ENCODE measurements around the gene SIGLEC9. TPM values are rescaled to one million over a fixed set of nuclear protein-coding genes. Genes with fewer than 3 reads are reported as not detected.

SIGLEC9 gene
- total RNA-seq, 2 experiments from 2014 or later: 0.36 to 0.59 TPM

GRCh38 chr19:51147663-51148062 is 23.0 kb downstream of the SIGLEC9 start:
- ChIA-PET CTCF (no interaction called here), POLR2A (interaction anchor here (0.6 to 0.9 kb wide), 2 partner anchors 11 to 16 kb away, joined by 3 read pairs; no protein-coding TSS in a partner anchor)
- ATAC-seq (ENCODE audit: poor library complexity) (no peak), DNase-seq (no peak)
- no peak overlapping the region for H3K27ac ChIP-seq (ENCODE audit: low read depth in 1 of 2, low read length in 2 of 2)
- H3K4me1 Mint-ChIP-seq (ENCODE audit: low read depth): no peaks in the 10 kb centered on the region
- no peak overlapping the region for H3K4me3 Mint-ChIP-seq
- H3K27me3 ChIP-seq (ENCODE audit: control insufficient read depth in 1 of 2, insufficient read depth in 2 of 2, low read length in 2 of 2): no peaks in the 10 kb centered on the region
- H3K27ac Mint-ChIP-seq: no peak overlapping the region
- H3K4me3 ChIP-seq (ENCODE audit: low read length): no peak overlapping the region
- no peak for TF ChIP-seq CTCF (IDR thresholded peaks at IDR 0.05)
- peaks cover 0 to 4% of the 10 kb centered on the region in 2 experiments for H3K9me3 ChIP-seq (ENCODE audit: control insufficient read depth in 1 of 2, insufficient read depth in 1 of 2, low read length in 2 of 2)
- H3K27me3 Mint-ChIP-seq: peaks cover 4% of the 10 kb centered on the region
- intact Hi-C loops (cut with DNase I, micrococcal nuclease): no loop called here
- H3K9me3 Mint-ChIP-seq: no peaks in the 10 kb centered on the region
- H3K36me3 Mint-ChIP-seq (ENCODE audit: low read depth): no peaks in the 10 kb centered on the region
- peaks cover 4% of the 10 kb centered on the region for H3K4me1 ChIP-seq (ENCODE audit: insufficient read depth, low read length)
- no peaks in the 10 kb centered on the region for H3K36me3 ChIP-seq (ENCODE audit: insufficient read depth, low read length)

- peaks cover 0 to 4% of the 10 kb centered on the region in 2 experiments for H3K9me3 ChIP-seq (ENCODE audit: control insufficient read depth in 1 of 2, insufficient read depth in 1 of 2, low read length in 2 of 2)
- Mint-ChIP-seq H3K4me1 (ENCODE audit: low read depth) (no peaks in the 10 kb centered on the region), H3K9me3 (no peaks in the 10 kb centered on the region), H3K36me3 (ENCODE audit: low read depth) (no peaks in the 10 kb centered on the region), H3K27ac (no peak overlapping the region), H3K27me3 (peaks cover 4% of the 10 kb centered on the region), H3K4me3 (no peak overlapping the region)
- H3K36me3 ChIP-seq (ENCODE audit: insufficient read depth, low read length): no peaks in the 10 kb centered on the region
- POLR2A ChIA-PET: interaction anchor here (0.9 kb wide), 1 partner anchor 10 kb away, joined by 3 read pairs; no protein-coding TSS in a partner anchor
- ATAC-seq (ENCODE audit: poor library complexity) (no peak), DNase-seq (no peak)
- H3K27ac ChIP-seq (ENCODE audit: low read depth in 1 of 2, low read length in 2 of 2): no peak overlapping the region
- CTCF ChIA-PET: no interaction called here
- intact Hi-C loops (cut with DNase I, micrococcal nuclease): no loop called here
- no peak for TF ChIP-seq CTCF (IDR thresholded peaks at IDR 0.05)
- no peak overlapping the region for H3K4me3 ChIP-seq (ENCODE audit: low read length)
- H3K27me3 ChIP-seq (ENCODE audit: control insufficient read depth in 1 of 2, insufficient read depth in 2 of 2, low read length in 2 of 2): no peaks in the 10 kb centered on the region
- H3K4me1 ChIP-seq (ENCODE audit: insufficient read depth, low read length): peaks cover 4% of the 10 kb centered on the region
Measured at GRCh38 chr19:51148580-51148979, 23.9 kb downstream of the SIGLEC9 start.

- ATAC-seq (ENCODE audit: poor library complexity): no peak
- no peaks in the 10 kb centered on the region for H3K27me3 Mint-ChIP-seq
- TF ChIP-seq CTCF (IDR thresholded peaks at IDR 0.05): no peak
- intact Hi-C loops (cut with DNase I, micrococcal nuclease): no loop called here
- Histone ChIP-seq H3K27me3 (ENCODE audit: control insufficient read depth in 1 of 2, insufficient read depth in 2 of 2, low read length in 2 of 2) (no peaks in the 10 kb centered on the region), H3K36me3 (ENCODE audit: insufficient read depth, low read length) (no peaks in the 10 kb centered on the region), H3K4me1 (ENCODE audit: insufficient read depth, low read length) (no peaks in the 10 kb centered on the region), H3K27ac (ENCODE audit: low read depth in 1 of 2, low read length in 2 of 2) (no peak overlapping the region), H3K4me3 (ENCODE audit: low read length) (no peak overlapping the region), H3K9me3 (ENCODE audit: control insufficient read depth in 1 of 2, insufficient read depth in 1 of 2, low read length in 2 of 2) (peaks cover 0 to 4% of the 10 kb centered on the region in 2 experiments)
- H3K36me3 Mint-ChIP-seq (ENCODE audit: low read depth): no peaks in the 10 kb centered on the region
- no peak overlapping the region for H3K27ac Mint-ChIP-seq
- H3K4me1 Mint-ChIP-seq (ENCODE audit: low read depth): no peaks in the 10 kb centered on the region
- H3K9me3 Mint-ChIP-seq: no peaks in the 10 kb centered on the region
- ChIA-PET CTCF (no interaction called here), POLR2A (no interaction called here)
- no peak for DNase-seq
- H3K4me3 Mint-ChIP-seq: no peak overlapping the region
Measured at GRCh38 chr19:51150627-51151026, 25.9 kb downstream of the SIGLEC9 start.
